GM12891 (cell line): ENCODE results near the gene RPUSD1.

ENCODE experiments used
- DNase-seq: peaks from one replicate; pipeline ENCODE4 v3.0.0; 2011; ENCODE audit warnings: low spot score; ENCODE audit not compliant: insufficient read length
- FAIRE-seq: peaks from 2 replicates; lab custom pipeline; 2011; peaks lifted over from hg19 to GRCh38; lab: Jason Lieb, UNC
- PAX5 ChIP-seq: IDR thresholded peaks from 2 replicates; pipeline ENCODE4 v1.6.1; 2011; ENCODE audit warnings: low read length, moderate library complexity, mild to moderate bottlenecking; ENCODE audit not compliant: insufficient read depth, severe bottlenecking
- POLR2A ChIP-seq: IDR thresholded peaks from 2 replicates; pipeline ENCODE4 v1.6.1; 2011; ENCODE audit warnings: low read depth, low read length, control low read depth
- POLR2AphosphoS5 ChIP-seq: IDR thresholded peaks from 2 replicates; pipeline ENCODE4 v1.6.1; 2011; ENCODE audit warnings: low read depth, low read length, control low read depth
- POU2F2 ChIP-seq: IDR thresholded peaks from 2 replicates; pipeline ENCODE4 v1.6.1; 2011; ENCODE audit warnings: low read depth, mild to moderate bottlenecking, control low read depth, low read length, moderate library complexity
- SPI1 ChIP-seq: IDR thresholded peaks from 2 replicates; pipeline ENCODE4 v1.6.1; 2011; ENCODE audit warnings: low read depth, low read length, control low read depth
- TAF1 ChIP-seq: IDR thresholded peaks from 2 replicates; pipeline ENCODE4 v1.6.1; 2011; ENCODE audit warnings: low read depth, low read length, control low read depth

Gene RPUSD1

DNA sequence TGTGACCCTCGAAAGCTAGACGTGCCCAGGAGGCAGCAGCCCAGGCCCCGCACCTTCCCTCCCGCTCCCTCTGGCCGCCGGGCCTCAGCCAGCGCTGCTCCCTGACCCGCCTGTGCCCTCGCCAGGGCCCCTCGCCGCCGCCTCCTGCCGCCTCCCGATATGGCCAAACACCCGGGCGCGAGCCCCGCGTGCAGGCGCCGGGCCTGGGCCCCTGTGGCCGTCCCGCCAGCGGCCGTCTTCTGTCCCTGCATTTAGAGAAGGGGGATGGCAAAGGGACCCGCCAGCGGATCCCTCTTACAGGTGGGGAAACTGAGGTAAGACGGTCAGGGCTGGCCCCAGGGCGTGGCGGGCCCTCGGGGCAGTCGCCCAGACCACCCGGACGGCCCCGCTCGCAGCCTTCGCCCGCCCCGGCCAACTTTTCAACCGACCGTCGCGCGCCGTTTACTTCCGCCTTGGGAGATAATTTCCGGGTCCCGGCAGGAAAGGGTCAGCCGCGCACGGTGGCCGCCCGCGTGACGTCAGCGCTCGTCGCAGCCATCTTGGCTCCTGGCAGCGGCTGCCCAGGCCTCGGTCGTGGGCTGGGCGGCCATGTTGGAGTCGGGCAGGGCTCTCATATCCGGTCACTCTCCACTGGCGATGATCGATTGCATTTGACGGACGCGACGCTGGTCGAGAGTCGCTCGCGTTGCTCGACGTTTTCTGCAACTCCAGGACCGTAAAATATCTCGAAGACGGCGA is 19.3 kb upstream of the RPUSD1 start:
- FAIRE-seq (peak; percentile 99), DNase-seq (peak; percentile 99)
- TF ChIP-seq PAX5 = peak; percentile 50
- TF ChIP-seq TAF1 = peak; percentile 56; the same call in 1 of the 2 replicates
- no peak for TF ChIP-seq POU2F2
- TF ChIP-seq POLR2AphosphoS5 = peak; percentile 79; the same call in 1 of the 2 replicates
- TF ChIP-seq POLR2A = 0 out of 2 replicates have a peak, but pooled peaks have one; percentile 65
- TF ChIP-seq SPI1 = no peak

DNA sequence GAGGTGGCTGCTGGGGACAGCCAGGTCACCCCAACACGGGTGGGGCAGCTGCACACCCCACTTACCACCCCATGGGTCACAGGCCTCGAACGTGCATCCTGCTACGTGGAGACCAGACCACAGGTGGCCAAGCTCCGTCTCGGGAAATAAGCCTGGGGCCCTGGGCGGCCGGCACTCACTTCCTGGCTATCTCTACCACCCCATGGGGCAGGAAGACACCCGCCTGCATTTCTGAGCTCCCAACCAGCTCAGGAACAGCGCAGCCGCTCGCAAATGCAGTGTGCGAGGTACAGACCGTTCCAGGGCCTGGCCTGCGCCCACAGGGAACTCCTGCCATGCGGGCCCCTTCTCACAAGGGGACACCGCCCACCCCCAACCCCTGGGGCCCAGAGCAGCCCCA is 17.3 kb upstream of the RPUSD1 start:
- FAIRE-seq (no peak), DNase-seq (no peak)
- no peak for TF ChIP-seq POU2F2
- TF ChIP-seq TAF1 = no peak
- TF ChIP-seq PAX5 = no peak
- no peak for TF ChIP-seq POLR2AphosphoS5
- no peak for TF ChIP-seq SPI1

GRCh38 chr16:804193-805048 is 16.2 kb upstream of the RPUSD1 start:
- DNase-seq (no peak), FAIRE-seq (no peak)
- no peak for TF ChIP-seq TAF1

- DNase-seq (no peak), FAIRE-seq (no peak)
- TF ChIP-seq TAF1 (no peak), PAX5 (no peak), POLR2AphosphoS5 (no peak), POU2F2 (no peak), SPI1 (no peak), POLR2A (no peak)
Measured at GRCh38 chr16:803754-804080, 15.5 kb upstream of the RPUSD1 start.

DNA sequence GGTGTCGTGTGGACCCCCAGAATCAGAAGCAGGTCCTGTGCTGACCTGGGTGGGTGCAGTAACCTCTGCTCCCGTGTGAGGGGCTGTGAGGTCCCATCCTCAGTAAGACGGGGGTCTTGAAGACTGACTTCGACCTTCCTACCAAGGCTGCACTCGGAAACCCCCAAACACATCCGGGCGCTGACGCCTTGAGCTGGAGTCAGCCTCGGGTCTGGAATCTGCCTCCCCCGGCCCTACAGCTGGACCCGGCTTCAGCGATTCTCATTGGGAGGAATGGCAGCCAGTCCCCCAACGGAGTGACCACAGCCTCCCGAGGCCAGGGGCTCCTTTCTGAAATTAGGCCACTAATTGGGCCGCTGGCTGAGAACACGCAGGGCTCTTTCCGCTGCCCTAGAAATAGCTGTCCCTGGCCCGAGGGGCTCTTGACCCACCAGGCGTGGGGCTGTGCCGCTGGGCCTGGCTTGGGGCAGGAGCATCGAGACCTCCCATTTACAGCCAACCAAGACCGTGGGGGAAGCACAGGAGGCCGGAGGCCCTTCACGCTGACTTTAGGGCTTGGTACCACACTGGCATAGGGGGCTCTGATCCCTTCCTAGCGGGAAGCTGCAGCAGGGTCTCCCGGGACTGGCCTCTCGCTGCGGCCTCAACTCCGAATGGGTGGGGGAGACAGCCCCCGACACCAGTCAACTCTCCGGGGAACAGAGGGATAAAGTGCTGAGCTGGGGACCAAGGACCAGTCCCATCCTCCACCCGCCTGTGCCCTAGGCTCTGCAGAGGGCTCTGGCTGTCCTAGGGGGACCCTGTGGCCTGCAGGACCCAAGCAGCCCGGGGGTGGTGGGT is 15.0 kb upstream of the RPUSD1 start:
- DNase-seq = no peak

GRCh38 chr16:802461-802860 is 14.3 kb upstream of the RPUSD1 start:
- DNase-seq = no peak
- FAIRE-seq = no peak
- TF ChIP-seq SPI1 = no peak

More for the DNA sequence above, 15.0 kb upstream of the RPUSD1 start:
- FAIRE-seq = no peak
- TF ChIP-seq POU2F2 = no peak
- TF ChIP-seq TAF1 = no peak
- no peak for TF ChIP-seq SPI1
- TF ChIP-seq PAX5 = no peak
- TF ChIP-seq POLR2AphosphoS5 = no peak
- no peak for TF ChIP-seq POLR2A

GRCh38 chr16:801584-802363 is 13.6 kb upstream of the RPUSD1 start:
- TF ChIP-seq SPI1 (no peak), POU2F2 (no peak), POLR2AphosphoS5 (no peak), POLR2A (no peak), TAF1 (no peak), PAX5 (no peak)
- DNase-seq = no peak
- FAIRE-seq = no peak

DNA sequence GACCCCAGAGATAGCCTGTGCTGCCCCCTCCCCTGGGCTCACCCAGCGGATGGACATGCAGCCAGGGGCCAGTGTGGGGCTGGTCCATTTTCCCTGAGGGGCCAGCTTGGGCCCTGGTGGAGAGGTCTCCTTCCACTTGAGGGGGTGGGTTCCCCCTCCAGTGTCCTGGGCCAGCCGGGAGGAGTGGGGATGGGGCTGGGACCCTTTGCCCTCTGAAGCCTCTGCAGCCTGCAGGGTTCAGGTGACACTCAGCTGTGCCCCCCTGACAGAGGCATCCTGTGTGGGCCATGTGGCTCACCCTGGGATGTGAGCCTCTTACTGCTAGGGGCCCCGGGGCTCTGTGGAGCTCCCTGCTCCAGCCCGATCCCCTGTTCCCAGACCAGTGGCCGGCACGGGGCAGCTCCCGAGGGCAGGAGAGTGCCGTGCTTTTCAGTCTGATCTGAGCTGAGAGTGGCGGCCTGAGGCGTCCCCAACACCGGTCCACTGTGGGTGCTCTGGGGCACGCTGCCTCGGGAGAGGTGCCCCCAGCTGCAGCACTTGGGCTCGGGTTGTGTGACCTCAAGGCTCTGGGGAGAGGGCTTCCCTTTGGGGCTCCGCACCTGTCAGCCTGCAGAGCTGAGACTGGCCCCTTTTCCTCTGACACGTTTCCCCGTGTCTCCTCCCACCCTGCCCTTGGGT is 12.8 kb upstream of the RPUSD1 start:
- TF ChIP-seq POU2F2 = no peak
- TF ChIP-seq POLR2AphosphoS5 = no peak
- no peak for TF ChIP-seq POLR2A
- TF ChIP-seq SPI1 = no peak
- no peak for TF ChIP-seq PAX5
- no peak for TF ChIP-seq TAF1
- no peak for FAIRE-seq

More for the DNA sequence above, 12.8 kb upstream of the RPUSD1 start:
- DNase-seq = no peak
